HepG2 (cell line): ENCODE results near the gene CEP131.

Experiments
- GMEB1 ChIP-seq: sonication (generic); formaldehyde crosslinking; IDR thresholded peaks from 2 replicates; pipeline ENCODE4 v1.5.1; 2020; ENCODE audit warnings: missing genetic modification reagents, mild to moderate bottlenecking, borderline replicate concordance
- HMG20A ChIP-seq: IDR thresholded peaks from 2 replicates; pipeline ENCODE4 v1.6.1; 2016; ENCODE audit warnings: borderline replicate concordance
- ZKSCAN1 ChIP-seq: fragments of 150-350 bp; IDR thresholded peaks from 2 replicates; pipeline ENCODE4 v1.6.1; 2014; ENCODE audit warnings: low read length
- ZNF564 ChIP-seq: sonication (generic); formaldehyde crosslinking; IDR thresholded peaks from 2 replicates; pipeline ENCODE4 v1.8.1; 2023; ENCODE audit warnings: mild to moderate bottlenecking, missing genetic modification reagents
- ZNF567 ChIP-seq: sonication (generic); formaldehyde crosslinking; IDR thresholded peaks from 2 replicates; pipeline ENCODE4 v1.8.1; 2023; ENCODE audit warnings: mild to moderate bottlenecking, missing genetic modification reagents, borderline replicate concordance
- TF ChIP-seq, protein P1 (sequence below): sonication (generic); formaldehyde crosslinking; IDR thresholded peaks from 2 replicates; pipeline ENCODE4 v1.5.0; 2020; ENCODE audit warnings: mild to moderate bottlenecking, missing genetic modification reagents, moderate library complexity

DNA sequence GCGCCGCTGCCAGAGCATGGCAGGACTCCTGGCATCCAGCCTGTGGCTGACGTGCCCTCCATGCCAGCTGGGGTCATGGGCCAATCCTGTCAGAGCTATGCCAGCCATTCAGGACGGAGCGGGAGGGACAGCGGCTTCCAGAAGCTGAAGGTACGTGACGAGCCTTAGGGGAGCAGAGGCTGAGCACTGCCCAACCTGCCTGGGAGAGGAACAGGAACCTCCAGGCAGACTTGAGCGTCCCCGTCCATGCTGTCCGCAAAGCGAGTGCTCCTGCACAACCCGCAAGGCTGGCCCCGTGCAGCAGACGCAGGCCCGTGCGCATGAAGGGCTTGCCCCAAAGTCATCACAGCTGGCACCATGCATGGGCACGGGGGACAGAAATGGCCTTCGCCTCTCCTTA, 37.9 kb upstream of the CEP131 start:
- TF ChIP-seq ZNF567 (CRISPR knock-in tag), result no peak
- no peak for TF ChIP-seq HMG20A (CRISPR knock-in tag)
- TF ChIP-seq GMEB1, result no peak
- TF ChIP-seq, protein P1, sequence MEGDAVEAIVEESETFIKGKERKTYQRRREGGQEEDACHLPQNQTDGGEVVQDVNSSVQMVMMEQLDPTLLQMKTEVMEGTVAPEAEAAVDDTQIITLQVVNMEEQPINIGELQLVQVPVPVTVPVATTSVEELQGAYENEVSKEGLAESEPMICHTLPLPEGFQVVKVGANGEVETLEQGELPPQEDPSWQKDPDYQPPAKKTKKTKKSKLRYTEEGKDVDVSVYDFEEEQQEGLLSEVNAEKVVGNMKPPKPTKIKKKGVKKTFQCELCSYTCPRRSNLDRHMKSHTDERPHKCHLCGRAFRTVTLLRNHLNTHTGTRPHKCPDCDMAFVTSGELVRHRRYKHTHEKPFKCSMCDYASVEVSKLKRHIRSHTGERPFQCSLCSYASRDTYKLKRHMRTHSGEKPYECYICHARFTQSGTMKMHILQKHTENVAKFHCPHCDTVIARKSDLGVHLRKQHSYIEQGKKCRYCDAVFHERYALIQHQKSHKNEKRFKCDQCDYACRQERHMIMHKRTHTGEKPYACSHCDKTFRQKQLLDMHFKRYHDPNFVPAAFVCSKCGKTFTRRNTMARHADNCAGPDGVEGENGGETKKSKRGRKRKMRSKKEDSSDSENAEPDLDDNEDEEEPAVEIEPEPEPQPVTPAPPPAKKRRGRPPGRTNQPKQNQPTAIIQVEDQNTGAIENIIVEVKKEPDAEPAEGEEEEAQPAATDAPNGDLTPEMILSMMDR, result no peak
- no peak for TF ChIP-seq ZKSCAN1
- no peak for TF ChIP-seq ZNF564 (CRISPR knock-in tag)
